ENCODE measurements around the gene OVAAL.
A peak's percentile ranks its signal among the peaks of the same experiment; 100 is the strongest.

The OVAAL gene

GRCh38 chr1:180558664-180559063 lies at the start of gene OVAAL:
OVAAL (plus strand) TSS chr1:180558964.
- DNase-seq = no peak

DNA sequence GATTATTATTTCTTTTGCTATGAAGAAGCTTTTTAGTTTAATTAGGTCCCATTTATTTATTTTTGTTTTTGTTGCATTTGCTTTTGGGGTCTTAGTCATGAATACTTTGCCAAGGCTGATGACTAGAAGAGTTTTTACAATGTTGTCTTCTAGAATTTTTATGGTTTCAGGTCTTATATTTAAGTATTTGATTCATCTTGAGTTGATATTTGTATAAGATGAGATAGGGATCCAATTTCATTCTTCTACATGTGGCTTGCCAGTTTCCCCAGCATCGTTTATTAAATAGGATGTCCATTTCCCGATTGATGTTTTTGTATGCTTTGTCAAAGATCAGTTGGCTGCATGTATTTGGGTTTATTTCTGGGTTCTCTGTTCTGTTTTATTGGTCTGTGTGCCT lies 47.9 kb upstream of the OVAAL start:
- no peak for DNase-seq

DNA sequence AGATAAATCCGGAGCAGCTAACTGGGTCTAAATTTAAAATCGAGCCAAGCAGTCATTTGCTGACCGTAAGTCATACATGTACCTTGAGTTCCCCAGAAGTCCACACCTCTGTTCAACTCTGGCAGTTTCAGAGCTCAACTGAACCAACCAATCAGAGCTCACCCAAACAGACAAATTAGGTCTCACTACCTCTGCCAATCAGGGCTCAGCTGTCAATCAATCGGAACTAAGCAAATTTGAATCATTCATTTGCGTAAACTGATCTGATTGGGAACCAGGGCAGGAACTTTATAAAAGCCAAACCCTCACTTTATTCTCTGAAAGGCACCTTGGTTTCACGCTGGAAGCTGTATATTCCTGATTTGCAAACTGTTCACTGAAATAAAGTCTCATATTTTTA lies 45.2 kb upstream of the OVAAL start:
- DNase-seq = no peak

DNA sequence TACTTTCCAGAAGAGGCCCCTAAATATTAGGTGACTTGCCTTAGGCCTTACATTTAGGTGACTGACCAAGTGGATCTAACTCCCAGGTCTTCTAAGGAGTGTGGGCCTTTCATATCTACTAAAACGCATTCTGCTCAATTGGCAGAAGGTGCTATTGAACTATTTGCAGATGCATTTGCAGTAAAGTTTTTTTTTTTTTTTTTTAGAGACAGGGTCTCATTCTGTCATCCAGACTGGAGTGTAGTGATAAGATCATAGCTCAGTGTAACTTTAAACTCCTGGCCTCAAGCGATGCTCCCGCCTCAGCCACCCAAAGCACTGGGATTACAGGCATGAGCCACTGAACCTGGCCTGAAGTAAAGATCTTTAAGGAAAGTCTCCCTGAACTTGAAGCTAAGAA lies 43.4 kb upstream of the OVAAL start:
- no peak for DNase-seq

- peak; percentile 78 for DNase-seq
These were observed 42.8 kb upstream of the OVAAL start for GRCh38 chr1:180515857-180516388.

DNA sequence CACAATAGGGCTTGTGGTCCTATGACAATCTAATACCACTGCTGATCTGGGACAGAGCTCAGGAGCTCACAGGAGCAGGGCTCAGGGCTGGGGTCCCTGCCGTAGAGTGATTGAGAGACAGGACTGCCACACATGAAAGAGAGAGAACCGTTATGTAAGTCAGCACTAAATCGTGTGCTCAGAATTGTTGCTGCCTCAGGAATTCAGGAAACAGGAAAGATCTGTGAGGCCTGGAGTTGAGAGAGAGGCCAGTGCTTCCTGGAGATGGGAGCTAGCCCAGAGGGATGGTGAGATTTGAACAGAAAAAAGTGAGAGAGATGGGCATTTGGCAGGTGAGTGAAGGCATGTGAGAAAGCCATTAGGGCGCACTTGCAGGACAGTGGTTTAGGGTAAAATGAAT lies 38.9 kb upstream of the OVAAL start:
- DNase-seq = no peak

DNA sequence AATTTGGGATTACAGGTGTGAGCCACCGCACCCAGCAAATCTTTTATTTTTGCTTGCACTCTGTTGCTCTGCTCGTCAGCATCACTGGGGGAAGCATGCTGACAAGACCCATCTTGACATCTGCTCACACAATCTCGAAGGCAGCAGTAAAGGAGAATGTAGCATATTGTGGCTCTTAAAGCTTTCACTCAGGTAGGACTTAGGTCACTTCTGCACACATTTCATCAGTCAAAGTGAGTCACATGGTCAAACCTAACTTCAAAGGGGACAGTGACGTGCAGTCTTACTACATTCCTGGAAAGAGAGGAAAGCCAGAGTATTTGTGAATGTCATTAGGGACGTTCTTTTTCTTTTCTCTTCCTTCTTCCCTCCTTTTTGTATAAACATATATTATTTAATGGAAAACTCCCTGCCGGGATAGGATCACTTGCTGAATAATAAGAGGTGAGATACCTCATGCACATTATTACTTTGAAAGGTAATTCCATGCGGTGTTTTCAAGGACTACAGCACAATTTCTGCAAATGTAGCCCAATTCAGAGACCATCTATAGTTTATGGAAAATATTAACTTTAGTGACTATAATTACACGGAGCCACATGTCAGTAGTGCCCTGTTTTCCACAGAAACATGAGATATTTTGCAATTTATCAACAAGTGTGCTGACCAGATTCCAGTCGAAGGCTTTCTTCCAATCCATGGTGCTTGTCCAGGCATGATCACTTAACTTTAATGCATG lies 37.1 kb upstream of the OVAAL start:
- no peak for DNase-seq

DNA sequence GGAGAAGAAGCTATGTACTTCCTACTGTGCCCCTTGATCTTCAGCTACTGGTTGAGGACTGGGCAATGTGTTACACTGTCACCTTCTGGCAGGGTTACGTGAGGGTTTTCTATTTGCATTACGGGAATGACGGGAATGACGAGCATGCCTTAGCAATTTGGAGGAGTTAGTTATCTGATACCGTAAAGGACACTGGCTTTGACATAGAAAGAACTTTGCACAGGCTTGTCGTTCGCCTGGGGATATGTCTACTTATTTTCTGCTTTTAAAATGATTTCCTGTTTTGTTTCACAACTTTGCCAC lies 36.6 kb upstream of the OVAAL start:
- DNase-seq = no peak

DNA sequence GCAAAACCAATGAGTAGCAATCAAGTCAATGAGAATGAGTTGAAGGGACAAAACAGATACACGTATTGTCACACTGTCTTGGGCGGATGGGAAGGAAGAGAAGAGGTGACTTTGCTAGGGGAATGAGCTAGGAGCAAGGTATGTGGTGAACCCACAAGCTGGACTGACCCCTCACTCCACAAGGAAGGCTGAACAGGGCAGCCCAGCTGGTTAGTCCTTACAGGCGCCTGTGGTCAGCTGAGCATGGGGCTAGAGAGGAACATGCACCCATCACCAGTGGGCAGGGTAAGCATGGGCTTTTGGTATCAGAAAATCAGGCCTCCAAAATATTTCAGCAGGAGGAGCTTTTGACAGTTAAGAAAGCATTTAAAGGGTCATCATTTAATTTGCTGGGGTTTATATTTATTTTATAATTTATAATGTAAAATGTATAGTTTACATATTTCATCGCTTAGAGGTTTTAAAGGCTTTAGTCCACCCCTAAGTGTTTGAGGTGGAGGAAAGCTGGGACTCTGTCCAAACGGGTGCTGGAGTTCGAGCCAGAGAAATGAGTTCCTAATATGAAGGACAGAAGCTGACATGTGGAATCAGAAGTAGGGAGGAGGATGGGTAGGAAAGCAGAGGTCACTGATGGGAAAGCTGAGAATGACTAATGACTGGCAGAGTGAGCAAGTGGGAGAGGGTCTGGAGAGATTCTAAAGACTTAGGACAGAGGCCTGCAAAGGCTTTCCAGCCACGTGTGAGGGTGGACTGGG lies 34.4 kb upstream of the OVAAL start:
- DNase-seq = no peak

- no peak for DNase-seq
These were observed 33.6 kb upstream of the OVAAL start for GRCh38 chr1:180524915-180525714.

DNA sequence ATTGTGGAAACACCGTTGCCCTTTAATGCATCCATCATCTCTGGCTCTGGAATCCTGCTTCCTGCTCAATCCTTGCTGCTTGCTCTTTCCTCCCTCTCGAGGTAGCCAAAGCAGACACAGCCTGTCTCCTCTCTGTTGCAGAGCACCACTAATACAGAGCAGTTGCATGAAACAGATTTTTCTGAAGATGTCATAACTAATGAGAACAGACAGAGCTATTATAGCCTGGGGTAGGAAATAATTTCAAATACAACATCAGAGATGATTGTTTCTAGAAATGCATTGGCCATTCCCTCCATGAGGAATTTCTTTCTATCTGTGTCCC lies 33.1 kb upstream of the OVAAL start:
- DNase-seq = no peak

DNA sequence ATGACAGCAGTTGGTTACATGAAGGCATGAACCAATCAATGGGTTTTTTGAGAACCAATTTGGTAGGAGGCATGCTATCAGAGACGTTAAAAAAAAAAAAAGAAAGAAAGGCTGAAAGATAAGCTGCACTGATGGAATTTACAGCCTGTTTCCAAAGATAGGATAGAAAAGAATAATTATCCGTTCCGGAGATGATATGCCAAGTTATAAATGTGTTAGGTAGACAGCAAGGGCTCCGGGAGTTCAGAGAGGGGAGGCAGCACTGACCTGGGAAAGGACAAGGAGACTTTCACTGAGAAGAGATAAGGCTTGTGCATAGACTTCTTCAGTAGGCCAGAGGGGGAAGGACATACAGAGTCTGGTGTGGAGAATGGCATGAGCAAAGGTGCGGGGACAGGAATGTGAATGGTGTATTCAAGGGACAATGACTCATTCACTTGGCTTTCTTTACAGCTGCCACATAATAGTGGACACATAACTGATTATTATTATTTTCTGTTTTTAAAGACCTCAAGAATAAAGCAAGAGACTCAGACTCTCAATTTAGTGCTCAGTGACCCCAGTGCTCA lies 31.6 kb upstream of the OVAAL start:
- DNase-seq = peak; percentile 66

DNA sequence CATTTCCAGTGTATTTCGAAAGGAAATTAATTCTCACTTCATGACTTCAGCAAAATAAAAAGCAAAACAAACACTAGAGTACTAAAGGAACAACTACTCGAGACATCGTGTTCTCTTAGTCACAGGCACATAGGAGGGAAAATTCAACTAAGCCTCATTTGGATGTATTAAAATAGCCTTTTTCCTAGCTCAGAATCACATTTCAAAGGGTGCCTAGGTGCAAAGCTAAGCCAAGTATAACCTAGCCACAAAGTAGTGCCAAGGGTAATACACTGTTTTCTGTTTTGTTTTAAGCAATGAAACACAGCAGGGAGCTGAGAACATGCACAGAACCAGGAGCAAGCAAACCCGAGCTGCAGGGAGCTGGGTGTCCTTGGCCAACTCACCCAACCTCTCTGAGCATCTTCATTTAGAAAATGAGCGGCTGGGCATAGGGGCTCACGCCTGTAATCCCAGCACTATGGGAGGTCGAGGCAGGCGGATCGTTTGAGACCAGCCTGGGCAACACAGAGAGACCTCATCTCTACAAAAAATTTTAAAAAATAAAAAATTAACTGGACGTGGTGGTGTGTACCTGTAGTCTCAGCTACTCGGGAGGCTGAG lies 29.8 kb upstream of the OVAAL start:
- DNase-seq = no peak

DNA sequence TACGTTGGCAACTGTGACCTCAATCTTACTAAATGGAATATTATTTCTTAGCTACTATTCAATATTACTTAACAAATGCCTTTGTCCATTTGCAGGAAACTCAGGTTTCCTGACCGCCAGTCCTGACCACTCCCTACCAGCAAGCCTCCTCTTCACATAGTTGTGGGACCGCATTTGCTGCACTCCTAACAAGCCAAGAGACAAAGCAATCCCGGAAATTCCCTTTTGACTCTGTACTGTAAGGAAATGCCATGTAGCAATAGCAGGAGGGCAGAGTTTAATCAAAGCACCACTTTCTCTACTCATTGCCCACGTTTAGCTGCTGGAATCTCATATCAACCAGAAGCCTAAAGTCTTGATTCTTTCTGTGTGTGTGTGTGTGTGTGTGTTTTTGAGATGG lies 28.3 kb upstream of the OVAAL start:
- peak; percentile 88 for DNase-seq

DNA sequence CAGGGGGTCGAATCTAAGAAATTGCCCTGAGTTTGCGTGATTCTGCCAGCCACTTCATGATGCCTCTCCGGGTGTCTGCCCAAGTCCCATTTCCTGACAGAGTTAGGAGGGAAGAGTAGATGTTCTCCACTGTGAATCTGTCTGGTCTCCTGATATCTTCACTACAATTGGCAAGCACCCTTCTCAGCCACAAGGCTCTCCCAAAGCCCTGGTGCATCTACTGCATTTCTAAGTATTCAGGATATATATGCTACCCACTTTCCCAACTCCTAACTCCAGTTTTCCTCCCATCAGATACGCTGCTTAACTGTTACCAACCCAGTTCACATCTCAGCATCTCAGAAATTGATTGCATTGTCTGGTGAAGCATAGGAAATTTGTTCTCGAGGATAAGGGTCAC lies 25.9 kb upstream of the OVAAL start:
- DNase-seq = no peak

DNA sequence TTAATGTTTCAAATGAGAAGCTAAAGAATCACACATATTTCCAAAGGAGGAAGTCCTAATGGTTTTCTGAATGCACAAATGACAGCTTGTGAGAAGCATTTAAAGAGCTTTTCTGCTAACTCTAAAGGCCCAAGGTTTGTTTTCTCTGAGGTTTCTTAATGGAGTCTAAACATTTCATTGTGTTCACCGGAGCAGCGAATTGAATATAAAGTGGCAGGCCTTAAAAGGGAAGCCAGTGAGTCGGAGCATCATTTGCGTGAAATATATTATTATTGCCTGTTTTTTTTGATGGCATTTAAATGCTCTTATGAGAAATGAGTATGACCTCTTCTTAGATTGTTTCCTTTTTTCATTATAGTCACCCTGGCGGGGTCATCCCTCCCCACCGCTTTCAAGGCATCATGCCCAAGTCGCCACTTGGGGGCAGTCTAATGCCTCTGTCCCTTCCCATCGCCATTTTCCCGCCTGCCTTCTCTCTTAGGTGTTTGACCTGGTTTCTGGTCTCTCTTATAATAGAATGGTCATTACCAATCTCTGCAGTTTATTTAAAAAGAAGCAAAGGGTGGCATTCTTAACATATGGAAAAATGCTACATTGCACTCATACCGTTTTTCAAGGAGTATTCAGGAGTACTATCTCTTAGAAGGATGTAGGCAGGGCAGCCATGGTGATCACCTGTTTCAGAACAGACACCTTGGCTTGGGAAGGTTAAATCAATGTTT lies 25.3 kb upstream of the OVAAL start:
- peak; percentile 58 for DNase-seq

GRCh38 chr1:180534214-180534613 lies 24.6 kb upstream of the OVAAL start:
- no peak for DNase-seq

- no peak for DNase-seq
These were observed 23.3 kb upstream of the OVAAL start for GRCh38 chr1:180535418-180535999.

DNA sequence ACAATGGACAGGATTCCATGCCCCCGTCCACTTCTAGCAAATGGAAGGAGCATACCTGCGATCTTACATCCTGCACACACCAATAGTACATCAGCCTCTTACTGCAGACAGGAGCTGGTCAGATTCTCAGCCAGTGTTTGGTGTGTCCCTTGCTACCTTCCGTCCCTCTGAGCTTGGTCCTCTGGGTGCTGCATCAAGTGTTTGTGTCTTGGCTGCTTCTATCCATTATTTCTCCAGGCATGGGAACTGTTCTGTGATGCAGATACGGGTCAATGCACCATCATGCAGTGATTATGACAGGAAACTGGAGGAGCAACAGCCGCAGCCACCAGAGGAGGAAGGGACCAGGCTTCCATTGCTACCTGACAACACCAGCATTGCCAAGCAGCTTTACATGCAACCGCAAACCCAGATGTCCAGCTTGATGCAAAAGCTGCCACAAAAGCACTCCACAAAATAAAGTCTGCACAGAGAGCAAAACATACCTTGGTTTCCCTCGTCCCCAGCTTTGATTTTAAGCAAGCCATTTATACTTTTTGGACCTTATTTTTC lies 21.9 kb upstream of the OVAAL start:
- DNase-seq = no peak

- no peak for DNase-seq
These were observed 19.6 kb upstream of the OVAAL start for GRCh38 chr1:180539136-180539535.
